Heart right ventricle (tissue), 16 donors: ENCODE data around the gene GRAP2. TPM values are rescaled to one million over a fixed set of nuclear protein-coding genes. Genes with fewer than 3 reads are reported as not detected.
"Not testable (repeated sequence)": the region's sequence is repeated elsewhere in the genome, so short reads cannot be mapped to it uniquely, and the experiment has no call there.

Source experiments
- ATAC-seq, 8 donors: fragments of 200-7000 bp; cut with Tn5 transposase; one replicate each; pipeline ENCODE4 v1.9.1; 2020; ENCODE audit warnings: mild to moderate bottlenecking in 8 of 8, moderate library complexity in 8 of 8, moderate number of reproducible peaks in 1 of 8
- DNase-seq, 2 donors: peaks; one replicate each; pipeline ENCODE4 v3.0.0-alpha.2; 2020
- H3K27ac ChIP-seq, 10 donors: fragments of 200-600 bp; sonication (generic) in 2 of 10; one replicate each; pipeline versions ENCODE4 v1.5.0 to v1.8.0; 2020 to 2022; ENCODE audit warnings: mild to moderate bottlenecking in 3 of 10
- H3K27me3 ChIP-seq, 7 donors: fragments of 200-600 bp; one replicate each; pipeline ENCODE4 v1.8.0; 2021 to 2022; ENCODE audit warnings: mild to moderate bottlenecking in 2 of 7
- H3K36me3 ChIP-seq, 9 donors: fragments of 200-600 bp; sonication (generic) in 1 of 9; one replicate each; pipeline versions ENCODE4 v1.5.0 to v1.8.0; 2020 to 2022; ENCODE audit warnings: mild to moderate bottlenecking in 2 of 9
- H3K4me1 ChIP-seq, 9 donors: fragments of 200-600 bp; sonication (generic) in 1 of 9; one replicate each; pipeline versions ENCODE4 v1.5.0 to v1.8.0; 2020 to 2022; ENCODE audit warnings: mild to moderate bottlenecking in 4 of 9
- H3K4me3 ChIP-seq, 10 donors: fragments of 200-600 bp; sonication (generic) in 2 of 10; one replicate each; pipeline versions ENCODE4 v1.5.0 to v1.8.0; 2020 to 2022; ENCODE audit warnings: mild to moderate bottlenecking in 7 of 10, moderate library complexity in 2 of 10
- H3K9me3 ChIP-seq, 11 donors: fragments of 200-600 bp in 10 of 11; sonication (generic) in 2 of 11; one replicate each; pipeline versions ENCODE4 v1.5.0 to v1.8.0; 2013 to 2022; ENCODE audit warnings: mild to moderate bottlenecking in 2 of 11, control low read depth in 1 of 11, moderate library complexity in 1 of 11
- CTCF ChIP-seq, 9 donors: fragments of 200-600 bp; sonication (generic) in 2 of 9; IDR thresholded peaks; one replicate each; pipeline versions ENCODE4 v1.5.0 to v1.8.0; 2021 to 2022; ENCODE audit warnings: antibody characterized with exemption in 9 of 9, mild to moderate bottlenecking in 5 of 9, moderate library complexity in 1 of 9
- WGBS, 2 donors: extraction: QIAGEN DNeasy Blood & Tissue Kit; methylation state at CpG; one replicate each; pipeline ENCODE4 v1.1.7; 2013; ENCODE audit warnings: inconsistent platforms in 1 of 2; 5-methylcytosine and 5-hydroxymethylcytosine counted together
- intact Hi-C, 10 donors: fragments of 100-400 bp; cut with DNase I; formaldehyde crosslinking; loops; one replicate each; pipeline versions ENCODE4 v1.11.1 to v1.14.2; 2022
- polyA plus RNA-seq, 2 donors: library from polyadenylated mRNA; stranded (reverse); fragments of 200-250 nt; gene quantifications; one replicate each; pipeline ENCODE4 v1.2.3, GENCODE V29; 2013
- total RNA-seq, 10 donors: library from RNA; stranded (reverse); fragmentation: NEBNext Ultra II Directional in 3 of 10; extraction: Animal tissue kit (Norgen Biotek cat#: 25700) in 3 of 10; gene quantifications; one replicate each; pipeline versions ENCODE4 v1.2.1 to v1.2.4, GENCODE V29; 2021 to 2023
- donor health status: Arrhythmogenic right ventricular cardiomyopathy.
- donor health status: ischemic (EF 13 %, LVEDD 7.1; RV severe dilation, severe dysfunction).
- donor health status: healthy with polysubstance abuse.
- donor health status: DM: no; HTN: yes; CAD: no.
- donor health status: DM: no; HTN: no; CAD: no.
- donor health status: ischemic (EF 25% LVEDD 6.9; RV normal size, moderate dysfunction).
- donor health status: ischemic (EF 25% LVEDD 5.7; RV mildly dilated, moderate dysfunction).
- donor health status: healthy.
- donor health status: DM: yes; HTN: yes; CAD: no.
- donor health status: Ischemic cardiomyopathy.
- donor health status: ischemic (EF 35%, LVEDD 5.7; RV mildly dilated, moderate dysfunction).
- donor health status: nonischemic (EF 11% LVEDD 7.7; RV severe dilation, severe dysfunction).
- donor health status: DM: yes; HTN: yes; CAD: no.
- donor health status: PGD.
- donor health status: ischemic (EF 29% LVEDD 5.4; RV normal size, mild dysfunction).
- donor health status: nonischemic (EF 23%, LVEDD 6.1; RV moderate dilation, normal function).

The GRAP2 gene
- total and polyA plus RNA-seq, 12 donors: 0.19 to 5.6 (median 0.60) TPM

- Histone ChIP-seq H3K9me3 (no peaks in the 10 kb centered on the region), H3K4me1 (peaks cover 0 to 43% (median 9%) of the 10 kb centered on the region in 9 donors), H3K27me3 (peaks cover 0 to 41% (median 32%) of the 10 kb centered on the region in 7 donors), H3K36me3 (no peaks in the 10 kb centered on the region), H3K27ac (peak overlapping the region in 8 of 10 donors; percentile 20 to 78 (median 60)), H3K4me3 (no peak overlapping the region)
- ATAC-seq: peak in 2 of 8 donors; percentile 33 to 34
- 53 to 61% methylated on average over 3 of the region's 3 CpGs for WGBS, 2 donors
- DNase-seq: no peak
- no peak for TF ChIP-seq CTCF (IDR thresholded peaks at IDR 0.05)
- intact Hi-C loops: no loop called here
Observed at GRCh38 chr22:39990686-39991085, 89.8 kb downstream of the GRAP2 start.

GRCh38 chr22:39991159-39991860, 90.4 kb downstream of the GRAP2 start:
- H3K27ac ChIP-seq: peak overlapping the region in 8 of 10 donors; percentile 20 to 78 (median 67)
- 87 to 88% methylated on average over 9 of the region's 9 CpGs for WGBS, 2 donors

GRCh38 chr22:39992088-39992826, 91.4 kb downstream of the GRAP2 start:
- ATAC-seq: peak in 6 of 8 donors; percentile 51 to 75 (median 64)
- H3K27ac ChIP-seq: peak overlapping the region in 7 of 10 donors; percentile 21 to 78 (median 69)

More at GRCh38 chr22:39991159-39991860, 90.4 kb downstream of the GRAP2 start:
- H3K27me3 ChIP-seq: peaks cover 0 to 47% (median 36%) of the 10 kb centered on the region in 7 donors
- peaks cover 0 to 43% (median 9%) of the 10 kb centered on the region in 9 donors for H3K4me1 ChIP-seq
- no peak overlapping the region for H3K4me3 ChIP-seq
- no peaks in the 10 kb centered on the region for H3K9me3 ChIP-seq
- no peak for TF ChIP-seq CTCF (IDR thresholded peaks at IDR 0.05)
- no peak for DNase-seq
- no peaks in the 10 kb centered on the region for H3K36me3 ChIP-seq
- ATAC-seq: no peak
- intact Hi-C loops: no loop called here

GRCh38 chr22:39992894-39993293, 92.0 kb downstream of the GRAP2 start:
- H3K9me3 ChIP-seq, H3K4me3 ChIP-seq, H3K36me3 ChIP-seq, DNase-seq, intact Hi-C loops, ATAC-seq: not testable (repeated sequence)
- H3K27me3 ChIP-seq: peaks cover 0 to 61% (median 36%) of the 10 kb centered on the region in 7 donors
- peaks cover 0 to 48% (median 12%) of the 10 kb centered on the region in 9 donors for H3K4me1 ChIP-seq
- WGBS, 2 donors: 94 to 96% methylated on average over 7 of the region's 7 CpGs
- H3K27ac ChIP-seq: peak overlapping the region in 1 of 10 donors; percentile 75

More at GRCh38 chr22:39992088-39992826, 91.4 kb downstream of the GRAP2 start:
- Histone ChIP-seq H3K4me1 (peaks cover 0 to 43% (median 9%) of the 10 kb centered on the region in 9 donors), H3K9me3 (no peaks in the 10 kb centered on the region), H3K4me3 (no peak overlapping the region), H3K36me3 (no peaks in the 10 kb centered on the region), H3K27me3 (peaks cover 0 to 56% (median 36%) of the 10 kb centered on the region in 7 donors)
- WGBS, 2 donors: 75 to 76% methylated on average over 5 of the region's 5 CpGs
- no peak for TF ChIP-seq CTCF (IDR thresholded peaks at IDR 0.05)
- no peak for DNase-seq
- intact Hi-C loops: no loop called here
